HEK293T (cell line): ENCODE results near the gene MAP3K8.

Experiments used
- CTCF ChIA-PET: fragments of 350-600 bp; formaldehyde crosslinking; extraction: SDS; loops from one replicate; lab custom pipeline; 2021; ENCODE audit warnings: antibody characterized with exemption, inconsistent platforms; lab: Yijun Ruan, JAX
- POLR2A ChIA-PET: fragments of 350-600 bp; formaldehyde crosslinking; extraction: SDS; loops from one replicate; lab custom pipeline; 2020; ENCODE audit warnings: antibody characterized with exemption, inconsistent platforms; lab: Yijun Ruan, JAX
- DNase-seq: peaks from one replicate; pipeline ENCODE4 v3.0.0; 2012; ENCODE audit warnings: mixed read lengths; ENCODE audit errors: extremely low spot score
- ARNT ChIP-seq: fragments of 450-650 bp; IDR thresholded peaks from 2 replicates; pipeline ENCODE4 v1.6.1; 2017; ENCODE audit warnings: mild to moderate bottlenecking
- BHLHE40 ChIP-seq: fragments of 450-650 bp; IDR thresholded peaks from 2 replicates; pipeline ENCODE4 v1.6.1; 2016; ENCODE audit warnings: mild to moderate bottlenecking, moderate library complexity, borderline replicate concordance
- CTBP1 ChIP-seq: fragments of 450-650 bp; IDR thresholded peaks from 2 replicates; pipeline ENCODE4 v1.6.1; 2016; ENCODE audit warnings: borderline replicate concordance
- ELF4 ChIP-seq: fragments of 450-650 bp; IDR thresholded peaks from 2 replicates; pipeline ENCODE4 v1.6.1; 2017; ENCODE audit warnings: antibody characterized with exemption
- FOXA1 ChIP-seq: fragments of 450-650 bp; IDR thresholded peaks from 2 replicates; pipeline ENCODE4 v1.6.1; 2016; ENCODE audit warnings: mild to moderate bottlenecking
- FOXK2 ChIP-seq: fragments of 450-650 bp; IDR thresholded peaks from 2 replicates; pipeline ENCODE4 v1.6.1; 2016; ENCODE audit warnings: mild to moderate bottlenecking
- FOXM1 ChIP-seq: fragments of 450-650 bp; IDR thresholded peaks from 2 replicates; pipeline ENCODE4 v1.6.1; 2017; ENCODE audit warnings: mild to moderate bottlenecking, borderline replicate concordance
- HDGF ChIP-seq: fragments of 450-650 bp; IDR thresholded peaks from 2 replicates; pipeline ENCODE4 v1.6.1; 2017; ENCODE audit warnings: antibody characterized with exemption, borderline replicate concordance
- L3MBTL2 ChIP-seq: fragments of 450-650 bp; conservative IDR thresholded peaks from 2 replicates; pipeline ENCODE4 v1.6.1; 2016; ENCODE audit warnings: mild to moderate bottlenecking
- LEF1 ChIP-seq: fragments of 450-650 bp; IDR thresholded peaks from 2 replicates; pipeline ENCODE4 v1.6.1; 2017; ENCODE audit warnings: mild to moderate bottlenecking, borderline replicate concordance
- NFRKB ChIP-seq: fragments of 450-650 bp; IDR thresholded peaks from 2 replicates; pipeline ENCODE4 v1.6.1; 2016; ENCODE audit warnings: mild to moderate bottlenecking, moderate library complexity
- SP1 ChIP-seq: fragments of 450-650 bp; IDR thresholded peaks from 2 replicates; pipeline ENCODE4 v1.6.1; 2017
- SUZ12 ChIP-seq: fragments of 450-650 bp; IDR thresholded peaks from 2 replicates; pipeline ENCODE4 v1.6.1; 2016; ENCODE audit warnings: mild to moderate bottlenecking
- TARDBP ChIP-seq: fragments of 450-650 bp; IDR thresholded peaks from 2 replicates; pipeline ENCODE4 v1.6.1; 2016
- ZNF384 ChIP-seq: fragments of 450-650 bp; IDR thresholded peaks from 2 replicates; pipeline ENCODE4 v1.6.1; 2016
- TF ChIP-seq, protein P1 (sequence below): fragments of 450-650 bp; IDR thresholded peaks from 2 replicates; pipeline ENCODE4 v1.6.1; 2016

Gene MAP3K8

DNA sequence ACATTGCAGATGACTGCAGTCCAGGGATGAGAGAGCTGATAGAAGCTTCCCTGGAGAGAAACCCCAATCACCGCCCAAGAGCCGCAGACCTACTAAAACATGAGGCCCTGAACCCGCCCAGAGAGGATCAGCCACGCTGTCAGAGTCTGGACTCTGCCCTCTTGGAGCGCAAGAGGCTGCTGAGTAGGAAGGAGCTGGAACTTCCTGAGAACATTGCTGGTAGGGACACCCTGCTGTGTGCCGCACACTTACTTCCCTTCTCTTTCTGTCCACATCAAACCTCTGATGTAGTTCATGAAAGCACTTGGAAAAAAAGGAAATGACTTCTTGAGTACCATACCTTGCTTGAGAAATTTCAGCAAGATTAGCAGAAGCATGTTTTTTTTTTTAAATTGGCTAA, 25.3 kb downstream of the MAP3K8 start:
- CTCF ChIA-PET, result no interaction called here
- DNase-seq, result no peak
- TF ChIP-seq FOXK2 (no peak), NFRKB (no peak), SP1 (no peak), BHLHE40 (no peak), HDGF (no peak), TARDBP (no peak), FOXA1 (no peak), SUZ12 (no peak), FOXM1 (no peak), L3MBTL2 (no peak), LEF1 (no peak), CTBP1 (no peak), ZNF384 (no peak), ELF4 (no peak)
- TF ChIP-seq, protein P1, sequence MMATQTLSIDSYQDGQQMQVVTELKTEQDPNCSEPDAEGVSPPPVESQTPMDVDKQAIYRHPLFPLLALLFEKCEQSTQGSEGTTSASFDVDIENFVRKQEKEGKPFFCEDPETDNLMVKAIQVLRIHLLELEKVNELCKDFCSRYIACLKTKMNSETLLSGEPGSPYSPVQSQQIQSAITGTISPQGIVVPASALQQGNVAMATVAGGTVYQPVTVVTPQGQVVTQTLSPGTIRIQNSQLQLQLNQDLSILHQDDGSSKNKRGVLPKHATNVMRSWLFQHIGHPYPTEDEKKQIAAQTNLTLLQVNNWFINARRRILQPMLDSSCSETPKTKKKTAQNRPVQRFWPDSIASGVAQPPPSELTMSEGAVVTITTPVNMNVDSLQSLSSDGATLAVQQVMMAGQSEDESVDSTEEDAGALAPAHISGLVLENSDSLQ, result no peak
- POLR2A ChIA-PET, result no interaction called here

DNA sequence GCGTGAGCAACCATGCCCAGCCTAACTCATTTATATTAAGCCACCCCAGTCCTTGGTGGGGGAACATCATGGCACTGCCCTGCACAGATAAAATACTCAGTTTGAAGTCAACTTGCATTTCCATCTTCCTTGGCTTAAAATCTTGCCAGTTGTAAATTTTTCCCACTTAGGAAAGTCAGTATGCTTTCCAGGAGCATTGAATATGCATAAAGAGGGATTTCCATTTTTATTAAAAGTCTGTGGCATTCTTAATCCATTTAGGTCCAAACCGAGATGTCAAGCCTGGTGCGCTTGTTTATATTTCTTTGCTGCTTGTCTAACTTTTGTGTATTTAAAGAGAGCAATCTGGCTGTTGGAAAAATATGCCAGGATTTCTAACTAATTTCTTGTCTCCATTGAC, 26.1 kb downstream of the MAP3K8 start:
- TF ChIP-seq CTBP1 (no peak), ZNF384 (no peak), FOXM1 (no peak), SP1 (no peak), HDGF (no peak), ARNT (no peak), L3MBTL2 (no peak), FOXK2 (no peak), ELF4 (no peak), BHLHE40 (no peak)
- TF ChIP-seq, protein P1, result no peak
- CTCF ChIA-PET, result no interaction called here
- POLR2A ChIA-PET, result no interaction called here
- no peak for DNase-seq

DNA sequence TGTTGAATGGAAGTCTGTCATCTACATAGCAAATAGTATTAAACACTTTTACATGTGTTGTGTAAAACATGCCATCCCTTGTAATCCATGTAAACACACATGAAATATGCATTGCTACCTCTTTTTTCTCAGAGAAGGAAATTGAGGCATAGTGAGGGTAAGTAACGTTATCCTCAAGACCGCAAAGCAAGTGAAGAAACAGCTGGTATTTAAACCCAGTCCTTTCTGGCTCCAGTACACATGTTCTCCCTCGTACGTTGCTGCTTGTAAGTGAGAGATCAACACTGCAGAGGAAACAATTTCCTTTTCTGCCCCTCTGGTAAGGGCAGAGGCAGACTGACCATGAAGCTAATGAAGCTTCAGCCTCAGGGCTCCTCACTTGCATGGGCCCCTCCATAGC, 28.5 kb downstream of the MAP3K8 start:
- ChIA-PET POLR2A (no interaction called here), CTCF (no interaction called here)
- no peak for DNase-seq
- no peak for TF ChIP-seq CTBP1
- TF ChIP-seq HDGF, result no peak
- TF ChIP-seq FOXM1, result no peak
- no peak for TF ChIP-seq NFRKB
- no peak for TF ChIP-seq LEF1
- no peak for TF ChIP-seq ZNF384
- TF ChIP-seq, protein P1, result no peak
- no peak for TF ChIP-seq SUZ12
- no peak for TF ChIP-seq TARDBP
- no peak for TF ChIP-seq L3MBTL2
- TF ChIP-seq BHLHE40, result no peak

DNA sequence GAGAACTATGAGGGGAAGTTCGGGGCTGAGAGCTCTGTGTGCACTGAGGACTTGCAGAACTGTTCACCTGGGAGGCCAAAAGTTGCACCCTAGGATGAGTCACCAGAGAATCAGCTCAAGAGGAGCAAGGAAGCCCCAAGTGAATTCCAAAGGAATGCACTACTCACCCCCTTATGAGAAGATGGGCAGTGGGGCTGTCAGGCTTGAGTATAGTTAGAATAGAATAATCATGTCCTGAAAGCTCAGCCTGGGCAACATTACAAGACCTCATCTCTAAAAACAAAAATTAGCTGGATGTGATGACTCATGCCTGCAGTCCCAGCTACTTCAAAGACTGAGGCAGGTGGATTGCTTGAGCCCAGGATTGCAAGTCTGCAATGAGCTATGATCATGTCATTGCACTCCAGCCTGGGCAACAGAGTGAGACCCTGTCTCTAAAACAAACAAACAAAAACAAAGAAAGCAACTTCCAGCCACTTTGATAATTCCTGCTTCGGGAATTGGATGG, 30.0 kb downstream of the MAP3K8 start:
- no peak for DNase-seq
- CTCF ChIA-PET, result interaction anchor here (0.8 kb wide), 1 partner anchor 117 kb away, joined by 3 read pairs; no protein-coding TSS in a partner anchor
- TF ChIP-seq L3MBTL2, result no peak
- POLR2A ChIA-PET, result no interaction called here

DNA sequence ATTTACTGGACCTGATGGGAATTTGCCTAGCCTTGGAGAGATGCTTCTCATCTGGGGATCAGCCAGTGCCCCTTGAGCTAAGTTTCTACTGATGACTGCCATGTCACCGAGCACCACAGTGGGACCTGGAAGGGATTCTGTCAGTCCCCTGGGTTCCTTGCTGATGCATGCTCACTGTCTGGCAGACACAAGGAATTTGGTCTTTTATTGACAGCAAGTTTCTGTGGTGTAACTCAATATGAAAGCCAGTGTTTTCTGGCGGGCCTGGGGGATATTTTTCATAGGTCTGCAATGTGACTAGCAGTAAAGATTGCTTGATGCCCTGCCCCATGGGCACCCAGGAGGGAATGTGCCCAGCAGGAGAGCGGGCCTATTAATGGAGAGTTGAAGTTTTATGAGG, 30.7 kb downstream of the MAP3K8 start:
- CTCF ChIA-PET, result no interaction called here
- DNase-seq, result no peak
- TF ChIP-seq CTBP1 (no peak), ELF4 (no peak), LEF1 (no peak), L3MBTL2 (no peak), FOXK2 (no peak), NFRKB (no peak), HDGF (no peak), ZNF384 (no peak), FOXM1 (no peak), TARDBP (no peak), BHLHE40 (no peak), FOXA1 (no peak), SUZ12 (no peak), SP1 (no peak), ARNT (no peak)
- TF ChIP-seq, protein P1, result no peak
- POLR2A ChIA-PET, result no interaction called here

DNA sequence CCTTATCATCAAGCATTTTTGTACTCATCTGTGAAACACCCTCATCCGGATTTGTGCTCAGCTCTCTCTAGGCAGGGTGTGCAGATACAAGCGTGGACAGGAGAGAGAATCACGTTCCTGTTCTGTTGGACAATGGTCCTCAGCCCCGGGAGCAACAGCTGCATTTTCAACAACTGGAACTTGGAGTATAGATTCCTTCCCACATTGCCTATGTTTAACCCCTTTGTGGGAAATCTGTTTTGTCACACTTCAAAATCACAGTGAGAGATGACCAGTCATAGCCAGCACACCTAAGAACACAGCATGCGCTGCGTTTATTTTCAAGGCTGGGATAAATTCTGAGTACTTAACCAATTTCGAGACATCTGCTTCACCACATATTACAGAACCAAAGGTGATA, 32.5 kb downstream of the MAP3K8 start:
- CTCF ChIA-PET, result interaction anchor here (0.5 to 0.8 kb wide), 3 partner anchors 10 to 162 kb away, joined by 3 to 4 read pairs (median 3); no protein-coding TSS in a partner anchor
- no peak for DNase-seq
- POLR2A ChIA-PET, result no interaction called here
- TF ChIP-seq FOXK2, result no peak
- no peak for TF ChIP-seq CTBP1
- TF ChIP-seq LEF1, result no peak
- TF ChIP-seq ZNF384, result no peak
- no peak for TF ChIP-seq ARNT
- no peak for TF ChIP-seq FOXA1
- TF ChIP-seq HDGF, result no peak
- no peak for TF ChIP-seq TARDBP
